ENCODE results near the gene ELF3. TPM values are rescaled to one million over a fixed set of nuclear protein-coding genes. Genes with fewer than 3 reads are reported as not detected.

Gene ELF3
- polyA plus RNA-seq, 12 donors, result 0.16 to 182 (median 0.67) TPM; not detected in 2

Other genes with a start within 250 kb of the ELF3 start
- 10 to 100 TPM in 11 of 12 donors, not detected in 1; 26.6 to 82.6 (median 51.9) TPM for gene IPO9, start 181.4 kb upstream of the ELF3 start, polyA plus RNA-seq (ENCODE audit: insufficient read length in 12 of 12)
- 10 to 100 TPM in 11 of 12 donors, not detected in 1; 39.8 to 95.5 (median 63.7) TPM for gene SHISA4, start 121.7 kb upstream of the ELF3 start, polyA plus RNA-seq (ENCODE audit: insufficient read length in 12 of 12)
- gene LMOD1, start 64.0 kb upstream of the ELF3 start, polyA plus RNA-seq (ENCODE audit: insufficient read length in 12 of 12), result 10 to 100 TPM in 11 of 12 donors, not detected in 1; 16.6 to 60.8 (median 31.7) TPM
- 10 to 100 TPM in 11 of 12 donors, not detected in 1; 29.6 to 56.5 (median 39.9) TPM for gene TIMM17A, start 55.1 kb upstream of the ELF3 start, polyA plus RNA-seq (ENCODE audit: insufficient read length in 12 of 12)
- 10 to 100 TPM in 11 of 12 donors, not detected in 1; 18.3 to 40.7 (median 21.6) TPM for gene RNPEP, start 27.9 kb upstream of the ELF3 start, polyA plus RNA-seq (ENCODE audit: insufficient read length in 12 of 12)
- under 1 TPM in 10 of 12 donors, not detected in 2; 0.03 to 0.32 (median 0.08) TPM for gene GPR37L1, start 112.3 kb downstream of the ELF3 start, polyA plus RNA-seq (ENCODE audit: insufficient read length in 12 of 12)
- 10 to 100 TPM in 11 of 12 donors, not detected in 1; 35.1 to 65.4 (median 40.3) TPM for gene ARL8A, start 134.2 kb downstream of the ELF3 start, polyA plus RNA-seq (ENCODE audit: insufficient read length in 12 of 12)
- gene PTPN7, start 150.0 kb downstream of the ELF3 start, polyA plus RNA-seq (ENCODE audit: insufficient read length in 12 of 12), result 1 to 10 TPM in 2 of 12 donors, under 1 TPM in 8, not detected in 2; 0.46 to 4.9 (median 0.66) TPM
- gene LGR6, start 183.2 kb downstream of the ELF3 start, polyA plus RNA-seq (ENCODE audit: insufficient read length in 12 of 12), result 10 to 100 TPM in 1 of 12 donors, 1 to 10 TPM in 6, under 1 TPM in 3, not detected in 2; 0.20 to 32.4 (median 1.5) TPM

All from muscle of arm (tissue), 12 donors.